ENCODE measurements around the gene DLG4.

DNA sequence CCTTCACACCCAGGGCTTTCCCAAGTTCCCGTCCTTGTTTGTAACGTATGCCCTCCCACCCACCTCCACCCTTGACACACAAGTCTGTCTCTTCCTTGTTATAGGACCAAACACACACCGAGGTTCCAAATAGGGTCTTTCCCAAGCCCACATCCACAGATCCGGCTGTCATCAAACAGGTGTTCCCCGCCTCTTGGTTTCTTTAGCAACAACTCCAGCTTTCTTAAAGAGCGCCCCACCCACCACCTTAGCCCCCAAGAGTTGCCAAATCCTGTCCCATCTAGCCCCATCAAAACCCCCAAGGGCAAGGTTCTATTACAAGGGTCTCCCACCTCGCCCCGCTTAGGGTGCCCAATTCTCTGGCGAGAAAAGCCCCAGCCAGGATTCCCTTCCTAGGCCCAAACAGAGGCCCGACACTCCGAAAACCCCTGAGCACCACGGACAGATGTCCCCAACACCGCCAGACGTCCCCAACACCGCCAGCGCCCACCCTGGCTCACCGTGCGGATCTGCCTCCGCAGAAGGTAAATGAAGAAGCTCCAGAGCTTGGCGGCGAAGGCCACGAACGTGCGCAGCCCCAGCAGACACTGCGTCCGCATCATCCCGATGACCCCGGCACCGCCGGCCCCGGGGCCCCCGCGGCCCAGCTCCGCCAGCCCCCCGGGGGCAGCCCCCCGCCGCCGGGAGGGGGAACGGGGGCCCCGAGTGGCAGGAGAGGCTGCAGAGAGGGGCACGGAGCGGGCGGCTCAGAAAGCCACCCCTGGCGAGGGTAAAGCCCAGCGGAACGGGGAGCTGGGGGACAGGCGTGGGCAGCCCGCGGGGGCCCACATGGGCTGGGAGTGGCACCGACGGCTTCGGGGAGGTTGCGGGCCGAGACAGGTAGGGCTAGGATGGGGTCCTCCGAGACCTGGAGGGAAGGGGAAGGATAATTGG is 31.3 kb upstream of the DLG4 start:
- TF ChIP-seq, protein P1, sequence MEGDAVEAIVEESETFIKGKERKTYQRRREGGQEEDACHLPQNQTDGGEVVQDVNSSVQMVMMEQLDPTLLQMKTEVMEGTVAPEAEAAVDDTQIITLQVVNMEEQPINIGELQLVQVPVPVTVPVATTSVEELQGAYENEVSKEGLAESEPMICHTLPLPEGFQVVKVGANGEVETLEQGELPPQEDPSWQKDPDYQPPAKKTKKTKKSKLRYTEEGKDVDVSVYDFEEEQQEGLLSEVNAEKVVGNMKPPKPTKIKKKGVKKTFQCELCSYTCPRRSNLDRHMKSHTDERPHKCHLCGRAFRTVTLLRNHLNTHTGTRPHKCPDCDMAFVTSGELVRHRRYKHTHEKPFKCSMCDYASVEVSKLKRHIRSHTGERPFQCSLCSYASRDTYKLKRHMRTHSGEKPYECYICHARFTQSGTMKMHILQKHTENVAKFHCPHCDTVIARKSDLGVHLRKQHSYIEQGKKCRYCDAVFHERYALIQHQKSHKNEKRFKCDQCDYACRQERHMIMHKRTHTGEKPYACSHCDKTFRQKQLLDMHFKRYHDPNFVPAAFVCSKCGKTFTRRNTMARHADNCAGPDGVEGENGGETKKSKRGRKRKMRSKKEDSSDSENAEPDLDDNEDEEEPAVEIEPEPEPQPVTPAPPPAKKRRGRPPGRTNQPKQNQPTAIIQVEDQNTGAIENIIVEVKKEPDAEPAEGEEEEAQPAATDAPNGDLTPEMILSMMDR (conservative IDR thresholded peaks at IDR 0.05; ENCODE audit: low read length): no peak
- TF ChIP-seq EZH2phosphoT487 (IDR thresholded peaks at IDR 0.05; ENCODE audit: borderline replicate concordance): no peak

Measured in Loucy (cell line).